ENCODE data around the gene CR1L. TPM values are rescaled to one million over a fixed set of nuclear protein-coding genes. Genes with fewer than 3 reads are reported as not detected.
"Not testable (repeated sequence)": the region's sequence is repeated elsewhere in the genome, so short reads cannot be mapped to it uniquely, and the experiment has no call there.

Gene CR1L
- total RNA-seq, 2 donors from 2014 or later: 0.19 TPM; not detected in 1

GRCh38 chr1:207649210-207649753 is 4.3 kb downstream of the CR1L start:
- Mint-ChIP-seq H3K9me3 (no peaks in the 10 kb centered on the region), H3K27me3 (ENCODE audit: low read depth) (peaks cover 4% of the 10 kb centered on the region), H3K4me1 (ENCODE audit: low read depth) (peaks cover 9% of the 10 kb centered on the region), H3K4me3 (no peak overlapping the region), H3K36me3 (ENCODE audit: insufficient read depth in 2 of 2) (no peaks in the 10 kb centered on the region), H3K27ac (no peak overlapping the region)
- ATAC-seq (replicated peaks in 1 of 2) (no peak), DNase-seq (no peak)

- ATAC-seq (replicated peaks in 1 of 2): no peak
Observed at GRCh38 chr1:207649865-207650580, 5.1 kb downstream of the CR1L start.

DNA sequence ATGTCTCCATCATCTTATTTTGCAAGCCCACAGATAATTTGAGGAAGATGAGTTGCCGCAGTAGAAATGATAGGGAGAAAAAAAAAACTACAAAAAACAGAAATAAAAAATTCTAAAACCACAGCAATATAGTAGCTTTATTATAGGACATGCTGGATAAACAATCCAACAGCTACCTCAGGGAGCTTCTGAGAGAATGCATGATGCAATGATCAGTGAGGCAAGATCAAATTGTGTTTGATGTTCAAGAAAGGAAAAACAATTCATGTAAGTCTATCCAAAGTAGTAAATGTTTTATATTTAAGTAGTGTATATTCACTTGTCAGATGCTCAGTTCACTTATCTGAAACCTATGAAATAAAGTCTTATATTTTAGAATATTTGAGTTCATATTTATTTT is 6.7 kb downstream of the CR1L start:
- no peaks in the 10 kb centered on the region for H3K9me3 Mint-ChIP-seq
- no peaks in the 10 kb centered on the region for H3K27me3 Mint-ChIP-seq (ENCODE audit: low read depth)
- H3K36me3 Mint-ChIP-seq (ENCODE audit: insufficient read depth in 2 of 2): no peaks in the 10 kb centered on the region
- no peak for DNase-seq
- no peak overlapping the region for H3K4me3 Mint-ChIP-seq
- no peak for ATAC-seq (replicated peaks in 1 of 2)
- no peaks in the 10 kb centered on the region for H3K4me1 Mint-ChIP-seq (ENCODE audit: low read depth)
- H3K27ac Mint-ChIP-seq: no peak overlapping the region

More at GRCh38 chr1:207649865-207650580, 5.1 kb downstream of the CR1L start:
- Mint-ChIP-seq H3K27ac (no peak overlapping the region), H3K27me3 (ENCODE audit: low read depth) (no peaks in the 10 kb centered on the region), H3K36me3 (ENCODE audit: insufficient read depth in 2 of 2) (no peaks in the 10 kb centered on the region), H3K4me1 (ENCODE audit: low read depth) (peaks cover 4% of the 10 kb centered on the region), H3K9me3 (no peaks in the 10 kb centered on the region), H3K4me3 (no peak overlapping the region)
- no peak for DNase-seq

- H3K27me3 Mint-ChIP-seq (ENCODE audit: low read depth): peaks cover 10% of the 10 kb centered on the region
- H3K27ac Mint-ChIP-seq: no peak overlapping the region
- no peaks in the 10 kb centered on the region for H3K4me1 Mint-ChIP-seq (ENCODE audit: low read depth)
- no peaks in the 10 kb centered on the region for H3K9me3 Mint-ChIP-seq
- no peak overlapping the region for H3K4me3 Mint-ChIP-seq
- DNase-seq: no peak
- no peak for ATAC-seq (replicated peaks in 1 of 2)
- no peaks in the 10 kb centered on the region for H3K36me3 Mint-ChIP-seq (ENCODE audit: insufficient read depth in 2 of 2)
Observed at GRCh38 chr1:207654320-207654719, 9.4 kb downstream of the CR1L start.

DNA sequence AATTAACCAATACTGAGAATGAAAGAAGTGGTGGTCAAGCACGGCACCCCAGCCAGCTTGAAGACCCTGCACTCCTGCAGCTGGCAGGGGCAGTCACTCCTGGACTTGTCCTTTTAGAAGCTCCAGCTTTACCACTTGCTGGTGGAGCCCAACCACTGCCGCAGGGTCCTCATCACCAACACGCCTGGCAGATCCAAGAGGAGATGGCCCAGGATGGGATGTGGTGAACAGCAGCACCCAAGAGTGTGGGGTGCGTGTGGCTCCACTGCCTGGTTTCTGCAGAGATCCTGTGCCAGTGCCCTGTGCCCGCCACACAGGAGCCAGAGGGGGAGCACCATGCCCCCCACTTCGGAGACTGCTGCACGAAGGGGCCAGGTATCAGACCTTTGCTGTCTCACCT is 13.5 kb downstream of the CR1L start:
- Mint-ChIP-seq H3K4me3 (no peak overlapping the region), H3K27ac (no peak overlapping the region), H3K36me3 (ENCODE audit: insufficient read depth in 2 of 2) (no peaks in the 10 kb centered on the region), H3K4me1 (ENCODE audit: low read depth) (no peaks in the 10 kb centered on the region), H3K27me3 (ENCODE audit: low read depth) (peaks cover 14% of the 10 kb centered on the region), H3K9me3 (peaks cover 0 to 1% of the 10 kb centered on the region in 2 donors)
- ATAC-seq (replicated peaks in 1 of 2) (no peak), DNase-seq (no peak)

DNA sequence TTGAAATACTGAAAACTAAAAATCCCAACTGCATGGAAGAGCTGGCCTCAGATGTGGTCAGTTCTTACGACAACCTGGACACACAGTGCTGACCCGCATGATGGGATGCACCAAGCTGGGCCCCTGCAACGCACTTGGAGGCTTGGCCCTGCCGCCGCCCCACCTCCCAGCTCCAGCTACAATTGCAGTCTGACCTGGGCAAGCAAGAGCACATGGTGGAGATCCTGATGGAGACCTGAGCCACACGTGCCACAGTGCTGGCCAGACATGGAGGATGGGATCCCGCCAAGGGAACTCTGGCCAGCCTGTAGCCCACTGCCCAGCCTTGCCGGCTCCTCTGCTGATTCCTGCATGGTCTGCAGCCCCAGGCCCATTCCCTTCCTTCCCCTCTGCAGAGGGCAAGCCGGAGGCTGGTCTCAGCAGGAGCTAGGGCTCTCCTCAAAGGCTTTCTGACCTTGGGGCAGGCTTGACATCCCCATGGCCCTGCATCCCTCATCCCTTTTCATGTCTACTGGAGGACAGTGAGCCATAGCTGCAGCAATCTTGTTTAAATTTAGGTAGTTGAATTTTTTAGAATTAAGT is 14.1 kb downstream of the CR1L start:
- Mint-ChIP-seq H3K36me3 (ENCODE audit: insufficient read depth in 2 of 2) (no peaks in the 10 kb centered on the region), H3K4me3 (no peak overlapping the region), H3K27ac (no peak overlapping the region), H3K4me1 (ENCODE audit: low read depth) (no peaks in the 10 kb centered on the region), H3K27me3 (ENCODE audit: low read depth) (peaks cover 20% of the 10 kb centered on the region), H3K9me3 (peaks cover 0 to 1% of the 10 kb centered on the region in 2 donors)
- no peak for ATAC-seq (replicated peaks in 1 of 2)
- DNase-seq: no peak

- no peak for ATAC-seq (replicated peaks in 1 of 2)
- Mint-ChIP-seq H3K9me3 (peaks cover 0 to 1% of the 10 kb centered on the region in 2 donors), H3K4me3 (no peak overlapping the region), H3K27ac (no peak overlapping the region), H3K36me3 (ENCODE audit: insufficient read depth in 2 of 2) (no peaks in the 10 kb centered on the region), H3K4me1 (ENCODE audit: low read depth) (no peaks in the 10 kb centered on the region), H3K27me3 (ENCODE audit: low read depth) (peaks cover 26% of the 10 kb centered on the region)
- no peak for DNase-seq
Observed at GRCh38 chr1:207659545-207660153, 14.7 kb downstream of the CR1L start.

DNA sequence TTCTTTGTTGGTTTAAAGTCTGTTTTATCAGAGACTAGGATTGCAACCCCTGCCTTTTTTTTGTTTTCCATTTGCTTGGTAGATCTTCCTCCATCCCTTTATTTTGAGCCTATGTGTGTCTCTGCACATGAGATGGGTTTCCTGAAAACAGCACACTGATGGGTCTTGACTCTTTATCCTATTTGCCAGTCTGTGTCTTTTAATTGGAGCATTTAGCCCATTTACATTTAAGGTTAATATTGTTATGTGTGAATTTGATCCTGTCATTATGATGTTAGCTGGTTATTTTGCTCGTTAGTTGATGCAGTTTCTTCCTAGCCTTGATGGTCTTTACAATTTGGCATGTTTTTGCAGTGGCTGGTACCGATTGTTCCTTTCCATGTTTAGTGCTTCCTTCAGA is 16.5 kb downstream of the CR1L start:
- not testable (repeated sequence) for ATAC-seq (replicated peaks in 1 of 2); H3K27ac Mint-ChIP-seq; H3K9me3 Mint-ChIP-seq; DNase-seq; H3K36me3 Mint-ChIP-seq (ENCODE audit: insufficient read depth in 2 of 2); H3K4me1 Mint-ChIP-seq (ENCODE audit: low read depth); H3K4me3 Mint-ChIP-seq
- H3K27me3 Mint-ChIP-seq (ENCODE audit: low read depth): peaks cover 34% of the 10 kb centered on the region

DNA sequence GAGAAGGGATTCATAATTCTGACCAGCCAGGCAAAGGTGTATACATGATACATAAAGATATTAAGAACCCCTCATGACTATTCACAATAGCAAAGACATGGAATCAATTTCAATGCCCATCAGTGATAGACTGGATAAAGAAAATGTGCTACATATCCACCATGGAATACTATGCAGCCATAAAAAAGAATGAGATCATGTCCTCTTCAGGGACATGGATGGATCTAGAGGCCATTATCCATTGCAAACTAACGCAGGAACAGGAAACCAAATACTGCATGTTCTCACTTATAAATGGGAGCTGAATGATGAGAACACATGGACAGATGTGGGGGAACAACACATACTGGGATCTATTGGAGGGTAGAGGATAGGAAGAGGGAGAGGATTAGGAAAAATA is 21.4 kb downstream of the CR1L start:
- Mint-ChIP-seq H3K36me3 (ENCODE audit: insufficient read depth in 2 of 2) (no peaks in the 10 kb centered on the region), H3K4me3 (no peak overlapping the region), H3K27ac (no peak overlapping the region), H3K4me1 (ENCODE audit: low read depth) (no peaks in the 10 kb centered on the region), H3K27me3 (ENCODE audit: low read depth) (peaks cover 67% of the 10 kb centered on the region), H3K9me3 (peaks cover 1 to 5% of the 10 kb centered on the region in 2 donors)
- ATAC-seq (replicated peaks in 1 of 2) (no peak), DNase-seq (no peak)

- no peak for ATAC-seq (replicated peaks in 1 of 2)
Observed at GRCh38 chr1:207669528-207670009, 24.6 kb downstream of the CR1L start.

GRCh38 chr1:207670192-207670591 is 25.3 kb downstream of the CR1L start:
- no peak overlapping the region for H3K4me3 Mint-ChIP-seq
- peaks cover 0 to 5% of the 10 kb centered on the region in 2 donors for H3K9me3 Mint-ChIP-seq
- no peak overlapping the region for H3K27ac Mint-ChIP-seq
- H3K36me3 Mint-ChIP-seq (ENCODE audit: insufficient read depth in 2 of 2): no peaks in the 10 kb centered on the region
- ATAC-seq (replicated peaks in 1 of 2): no peak
- H3K4me1 Mint-ChIP-seq (ENCODE audit: low read depth): no peaks in the 10 kb centered on the region
- peaks cover 73% of the 10 kb centered on the region for H3K27me3 Mint-ChIP-seq (ENCODE audit: low read depth)
- no peak for DNase-seq

More at GRCh38 chr1:207669528-207670009, 24.6 kb downstream of the CR1L start:
- peaks cover 76% of the 10 kb centered on the region for H3K27me3 Mint-ChIP-seq (ENCODE audit: low read depth)
- DNase-seq: no peak
- no peak overlapping the region for H3K27ac Mint-ChIP-seq
- peak overlapping the region; percentile 10 to 25 for H3K4me3 Mint-ChIP-seq
- no peaks in the 10 kb centered on the region for H3K36me3 Mint-ChIP-seq (ENCODE audit: insufficient read depth in 2 of 2)
- no peaks in the 10 kb centered on the region for H3K4me1 Mint-ChIP-seq (ENCODE audit: low read depth)
- peaks cover 0 to 5% of the 10 kb centered on the region in 2 donors for H3K9me3 Mint-ChIP-seq

GRCh38 chr1:207670997-207671396 is 26.1 kb downstream of the CR1L start:
- Mint-ChIP-seq H3K9me3 (peaks cover 0 to 5% of the 10 kb centered on the region in 2 donors), H3K4me1 (ENCODE audit: low read depth) (no peaks in the 10 kb centered on the region), H3K4me3 (no peak overlapping the region), H3K36me3 (ENCODE audit: insufficient read depth in 2 of 2) (no peaks in the 10 kb centered on the region), H3K27ac (no peak overlapping the region), H3K27me3 (ENCODE audit: low read depth) (peaks cover 72% of the 10 kb centered on the region)
- DNase-seq: no peak
- no peak for ATAC-seq (replicated peaks in 1 of 2)

- no peak overlapping the region for H3K27ac Mint-ChIP-seq
- H3K4me1 Mint-ChIP-seq (ENCODE audit: low read depth): no peaks in the 10 kb centered on the region
- peaks cover 55% of the 10 kb centered on the region for H3K27me3 Mint-ChIP-seq (ENCODE audit: low read depth)
- H3K36me3 Mint-ChIP-seq (ENCODE audit: insufficient read depth in 2 of 2): no peaks in the 10 kb centered on the region
- peak in 1 of 2 donors; percentile 18 for DNase-seq
- ATAC-seq (replicated peaks in 1 of 2): peak in 1 of 2 donors; percentile 34
- H3K9me3 Mint-ChIP-seq: no peaks in the 10 kb centered on the region
- no peak overlapping the region for H3K4me3 Mint-ChIP-seq
Observed at GRCh38 chr1:207672522-207673130, 27.7 kb downstream of the CR1L start.

Data from activated T-cell treated with anti-CD3 and anti-CD28 coated beads, Interleukin-2, amount 50 U/mL, for 72 hours (primary cell).